OCI-M2 (cell line): ENCODE results near the gene HSPB6.
"Not testable (repeated sequence)": the region's sequence is repeated elsewhere in the genome, so short reads cannot be mapped to it uniquely, and the experiment has no call there.

ENCODE experiments used
- DNase-seq: peaks from one replicate; lab custom pipeline; 2025; ENCODE audit not compliant: unreplicated experiment; lab: John Stamatoyannopoulos, UW

Gene HSPB6

GRCh38 chr19:35786299-35787160 lies 29.7 kb upstream of the HSPB6 start:
- DNase-seq = no peak

- no peak for DNase-seq
Measured at GRCh38 chr19:35785339-35785627, 28.5 kb upstream of the HSPB6 start.

DNA sequence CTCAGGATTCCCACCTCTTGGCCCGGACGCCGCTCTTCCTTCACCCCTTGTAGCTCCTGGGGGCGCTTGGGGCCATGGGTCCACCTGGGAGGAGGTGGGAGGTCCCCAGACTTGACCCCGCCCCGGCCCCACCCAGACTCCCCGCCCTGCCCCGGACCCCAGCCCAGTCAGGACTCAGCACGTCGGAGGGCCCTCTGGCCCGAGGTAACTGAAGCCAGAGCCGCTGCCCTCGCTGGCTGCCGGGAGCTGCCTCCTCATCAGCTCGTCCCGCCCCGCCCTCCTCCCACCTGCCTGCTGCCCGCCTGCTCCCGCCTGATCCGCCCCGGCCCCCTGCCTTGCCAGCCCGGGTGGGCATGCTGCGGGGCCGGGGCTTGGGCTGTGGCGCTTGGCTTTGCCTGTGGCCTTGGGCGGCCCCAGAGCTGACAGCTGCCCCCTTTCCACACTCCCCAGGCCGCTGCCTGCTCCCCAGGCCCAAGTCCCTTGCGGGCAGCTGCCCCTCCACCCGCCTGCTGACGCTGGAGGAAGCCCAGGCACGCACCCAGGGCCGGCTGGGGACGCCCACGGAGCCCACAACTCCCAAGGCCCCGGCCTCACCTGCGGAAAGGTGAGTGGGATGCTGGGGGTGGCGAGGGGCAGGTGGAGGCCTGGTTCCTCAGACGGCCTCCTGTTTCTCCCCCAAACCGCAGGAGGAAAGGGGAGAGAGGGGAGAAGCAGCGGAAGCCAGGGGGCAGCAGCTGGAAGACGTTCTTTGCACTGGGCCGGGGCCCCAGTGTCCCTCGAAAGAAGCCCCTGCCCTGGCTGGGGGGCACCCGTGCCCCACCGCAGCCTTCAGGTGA lies 27.9 kb upstream of the HSPB6 start:
- no peak for DNase-seq

DNA sequence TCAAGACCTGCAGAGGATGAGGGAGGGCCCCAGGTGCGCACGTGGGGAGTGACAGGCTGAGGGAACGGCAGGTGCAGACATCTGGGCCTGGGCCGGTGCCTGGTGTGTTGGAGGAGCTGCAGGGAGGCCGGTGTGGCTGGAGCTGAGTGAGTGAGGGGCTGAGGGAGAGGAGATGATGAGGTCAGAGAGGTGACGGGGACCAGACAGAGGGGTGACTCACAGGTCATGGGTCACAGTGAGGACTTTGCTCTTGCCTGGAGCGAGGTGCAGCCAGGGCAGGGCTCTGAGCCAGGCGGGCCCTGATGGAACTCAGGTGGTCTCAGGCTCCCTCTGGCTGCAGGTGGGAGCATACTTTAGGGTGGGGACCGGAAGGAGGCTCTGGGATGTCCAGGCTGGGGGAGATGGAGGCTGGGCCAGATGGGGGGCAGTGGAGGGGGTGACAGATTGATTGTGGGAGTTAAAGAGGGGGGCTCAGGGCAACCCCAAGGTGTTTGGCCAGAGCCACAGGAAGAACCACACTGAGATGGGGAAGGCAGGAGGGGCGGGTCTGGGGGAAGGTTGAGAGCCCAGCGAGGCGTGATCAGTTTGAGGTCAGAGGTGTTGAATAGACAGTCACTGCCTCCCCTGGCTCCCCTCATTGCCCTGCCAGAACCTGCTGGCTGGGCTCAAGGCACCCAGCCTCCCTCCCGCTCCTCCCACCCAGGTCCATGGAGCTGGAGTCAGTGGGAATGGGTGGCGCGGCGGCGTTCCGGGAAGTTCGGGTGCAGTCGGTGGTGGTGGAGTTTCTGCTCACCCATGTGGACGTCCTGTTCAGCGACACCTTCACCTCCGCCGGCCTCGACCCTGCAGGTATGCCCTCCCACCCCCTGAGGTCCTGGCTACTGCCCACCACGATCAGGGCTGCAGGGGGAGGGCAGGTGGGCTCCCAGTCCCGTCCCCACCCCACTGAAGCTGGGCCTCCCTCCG lies 26.9 kb upstream of the HSPB6 start:
- no peak for DNase-seq

- no peak for DNase-seq
Measured at GRCh38 chr19:35782589-35782988, 25.8 kb upstream of the HSPB6 start.

DNA sequence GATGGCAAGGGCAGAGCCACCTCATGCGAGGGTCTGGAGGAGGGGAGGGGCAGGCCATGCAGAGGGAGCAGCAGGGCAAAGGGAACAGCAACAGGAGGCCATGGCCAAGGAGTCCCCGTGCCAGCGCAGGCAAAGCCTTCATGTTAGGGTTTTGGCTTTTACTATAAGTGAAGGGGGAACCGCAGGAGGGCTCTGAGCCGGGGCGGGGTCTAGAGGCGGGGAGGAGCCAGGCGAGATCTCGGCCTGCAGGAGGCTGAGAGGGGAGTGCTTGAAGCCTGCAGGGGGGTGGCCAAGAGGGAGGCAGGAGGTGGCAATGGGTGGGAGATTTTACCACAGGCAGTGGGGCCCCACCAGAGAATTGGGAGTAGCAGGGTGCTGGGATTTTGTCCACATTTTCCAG lies 24.8 kb upstream of the HSPB6 start:
- no peak for DNase-seq

DNA sequence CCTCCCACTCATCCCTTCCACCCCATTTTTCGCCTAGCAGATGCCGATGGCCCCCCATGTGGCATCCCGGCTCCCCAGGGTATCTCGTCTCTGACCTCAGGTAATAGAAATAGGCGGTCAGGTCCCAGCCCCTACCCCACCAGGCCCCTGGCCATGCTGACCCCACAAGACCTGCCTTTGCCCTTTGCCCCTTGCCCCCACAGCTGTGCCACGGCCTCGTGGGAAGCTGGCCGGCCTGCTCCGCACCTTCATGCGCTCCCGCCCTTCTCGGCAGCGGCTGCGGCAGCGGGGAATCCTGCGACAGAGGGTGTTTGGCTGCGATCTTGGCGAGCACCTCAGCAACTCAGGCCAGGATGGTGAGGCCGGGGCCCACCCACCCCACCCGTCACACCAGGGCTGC lies 23.9 kb upstream of the HSPB6 start:
- no peak for DNase-seq

GRCh38 chr19:35780058-35780457 lies 23.2 kb upstream of the HSPB6 start:
- no peak for DNase-seq

DNA sequence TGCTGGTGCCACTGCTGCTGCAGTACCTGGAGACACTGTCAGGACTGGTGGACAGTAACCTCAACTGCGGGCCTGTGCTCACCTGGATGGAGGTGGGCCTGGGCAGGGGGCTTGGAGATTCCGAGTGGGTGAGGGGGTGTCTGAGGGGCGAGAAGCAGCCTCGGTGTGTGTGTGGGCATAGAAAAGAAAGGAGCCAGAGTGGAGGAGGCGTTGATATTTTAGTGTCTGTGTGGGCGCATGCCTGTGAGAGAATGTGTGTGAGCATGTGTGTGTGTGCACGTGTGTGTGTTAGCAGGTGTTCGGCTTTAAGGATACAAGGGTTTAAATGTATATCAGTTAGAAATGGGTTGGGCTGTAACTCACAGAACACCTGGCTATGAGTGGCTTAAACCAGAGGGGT lies 22.2 kb upstream of the HSPB6 start:
- DNase-seq = no peak

DNA sequence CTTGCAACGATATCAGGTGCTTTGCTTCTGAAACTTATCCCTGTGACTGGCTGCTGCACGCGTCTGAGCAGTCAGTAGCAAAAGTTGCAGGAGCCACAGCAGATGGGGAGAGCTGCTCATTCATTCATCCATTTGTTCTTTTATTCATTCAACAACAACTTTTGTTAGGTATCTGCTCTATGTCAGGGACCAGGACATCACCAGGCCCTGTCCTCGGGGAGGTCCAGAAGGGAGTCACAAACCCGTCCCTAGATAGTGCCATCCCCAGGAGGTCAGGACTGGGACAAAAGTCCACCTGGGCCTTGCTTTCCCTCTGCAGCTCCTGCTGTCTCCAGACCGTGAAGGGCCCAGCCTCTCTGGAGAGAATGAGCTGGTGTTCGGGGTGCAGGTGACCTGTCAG lies 21.1 kb upstream of the HSPB6 start:
- DNase-seq = no peak

- no peak for DNase-seq
Measured at GRCh38 chr19:35777086-35777841, 20.4 kb upstream of the HSPB6 start.

DNA sequence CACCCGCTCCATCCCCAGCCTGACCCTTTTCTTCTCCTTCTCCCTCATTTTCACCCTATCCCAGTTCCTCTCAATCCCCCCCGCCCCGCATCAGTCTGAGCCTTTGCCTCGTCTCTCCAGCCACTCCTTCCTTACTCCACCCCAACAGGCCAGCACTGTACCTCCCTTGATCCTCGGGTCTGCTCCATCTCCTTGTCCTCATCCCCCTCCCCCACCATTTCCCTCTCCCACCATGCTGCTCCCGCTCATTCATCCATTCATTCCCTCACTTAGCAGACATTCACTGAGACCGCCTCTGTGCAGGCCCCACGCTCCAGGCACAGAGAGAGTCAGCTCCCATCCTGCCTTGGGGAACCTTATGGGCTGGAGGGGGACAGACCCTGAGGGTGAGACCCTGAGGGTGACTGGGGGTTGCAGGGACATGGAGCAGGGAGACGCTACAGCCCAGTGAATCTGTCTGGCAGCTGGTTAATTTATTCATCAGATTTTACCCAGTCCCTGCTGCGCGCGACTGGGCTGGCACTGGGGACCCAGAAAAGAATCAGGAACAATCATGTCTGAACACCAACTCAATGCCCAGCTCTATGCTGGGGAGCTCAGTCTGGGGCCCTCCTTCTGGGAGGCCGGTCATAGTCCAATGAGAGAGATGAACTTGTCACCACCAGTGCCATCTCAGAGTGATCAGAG lies 19.4 kb upstream of the HSPB6 start:
- no peak for DNase-seq

DNA sequence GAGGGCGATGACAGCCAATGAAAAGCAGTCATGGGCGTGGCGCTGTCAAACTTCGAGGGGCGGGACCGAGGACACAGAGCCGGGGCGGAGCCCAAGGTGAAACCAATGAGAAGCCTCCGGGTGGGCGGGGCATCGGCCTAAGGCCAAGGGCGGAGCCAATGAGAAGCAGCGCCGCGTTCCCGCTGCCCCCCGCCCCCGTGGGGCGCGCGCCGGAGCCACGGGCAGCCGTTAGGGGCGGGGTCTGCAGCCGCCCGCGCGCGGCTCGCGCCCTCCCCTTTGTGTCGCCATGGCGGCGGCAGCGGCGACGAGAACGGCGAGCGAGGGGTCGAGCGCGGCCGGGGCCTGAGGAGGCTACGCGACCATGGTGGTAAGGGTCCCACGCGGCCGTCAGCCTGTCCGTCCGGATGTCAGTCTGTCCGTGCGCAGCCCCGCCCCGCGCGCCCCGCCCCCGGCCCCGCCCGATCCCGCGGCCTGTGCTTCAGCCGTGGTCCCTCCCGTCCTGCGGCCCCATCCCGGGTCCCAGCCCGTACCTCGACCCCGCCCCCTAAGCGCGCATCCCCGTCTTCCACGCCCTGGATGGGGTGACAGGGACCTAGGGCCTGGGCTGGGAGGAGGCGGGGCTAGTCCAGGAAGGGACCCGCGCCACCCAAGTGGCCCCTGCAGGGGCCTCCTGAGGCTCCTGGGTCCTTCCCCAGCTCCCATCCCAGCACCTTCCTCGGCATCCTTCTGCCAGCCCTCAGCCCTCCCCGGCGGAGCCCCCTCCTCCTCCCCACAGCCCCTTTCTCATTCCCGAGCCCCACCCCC lies 18.7 kb upstream of the HSPB6 start, which contains the start of gene ARHGAP33:
Gene ARHGAP33 (plus strand): TSS at position 267 of the 804 bp plus-strand sequence. CDS start 95 bp downstream, at position 362.
- DNase-seq = peak; percentile 100

DNA sequence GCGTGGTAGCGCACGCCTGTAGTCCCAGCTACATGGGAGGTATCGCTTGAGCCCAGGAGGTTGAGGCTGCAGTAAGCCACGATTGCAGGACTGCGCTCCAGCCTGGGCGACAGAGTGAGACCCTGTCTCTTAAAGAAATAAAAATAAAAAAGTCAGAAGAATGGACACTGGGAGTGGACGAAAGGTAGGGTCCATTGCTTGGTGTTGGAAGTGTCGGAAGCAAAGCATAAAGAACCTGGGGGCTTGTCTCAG lies 18.1 kb upstream of the HSPB6 start:
- DNase-seq = no peak

GRCh38 chr19:35774274-35775045 lies 17.6 kb upstream of the HSPB6 start:
- DNase-seq = no peak

- no peak for DNase-seq
Measured at GRCh38 chr19:35773020-35773806, 16.4 kb upstream of the HSPB6 start.

- DNase-seq = not testable (repeated sequence)
Measured at GRCh38 chr19:35772362-35772761, 15.5 kb upstream of the HSPB6 start.

GRCh38 chr19:35768082-35768421 lies 11.2 kb upstream of the HSPB6 start:
- DNase-seq = no peak
